ENCODE results near the gene FAF2. TPM values are rescaled to one million over a fixed set of nuclear protein-coding genes. Genes with fewer than 3 reads are reported as not detected.

Gene FAF2
- total RNA-seq, 1 experiment from 2014 or later = 44.4 TPM

DNA sequence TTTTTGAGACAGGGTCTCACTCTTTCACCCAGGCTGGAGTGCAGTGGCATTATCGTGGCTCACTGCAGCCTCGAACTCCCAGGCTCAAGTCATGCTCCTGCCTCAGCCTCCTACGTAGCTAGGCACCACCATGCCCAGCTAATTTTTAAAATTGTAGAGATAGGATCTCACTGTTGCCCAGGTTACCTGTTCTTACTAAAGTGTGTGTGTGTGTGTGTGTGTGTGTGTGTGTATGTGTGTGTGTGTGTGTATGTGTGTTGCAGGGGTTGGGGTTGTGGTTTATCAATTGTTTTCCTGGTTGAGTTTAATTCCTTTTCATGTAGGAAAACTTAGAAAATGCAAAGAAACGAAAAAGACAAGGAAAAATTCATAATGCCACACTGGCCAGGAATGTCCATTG is 67.2 kb downstream of the FAF2 start:
- no peak overlapping the region for H3K4ac ChIP-seq (ENCODE audit: low read depth, low read length)
- H3K18ac ChIP-seq (ENCODE audit: insufficient read length, low read depth, low read length) = no peak overlapping the region
- no peak overlapping the region for H2BK20ac ChIP-seq (ENCODE audit: low read depth, low read length, poor library complexity, severe bottlenecking)
- no peaks in the 10 kb centered on the region for H3K23me2 ChIP-seq (ENCODE audit: insufficient read length, low read depth, low read length, poor library complexity, severe bottlenecking)
- WGBS (ENCODE audit: extremely low coverage, insufficient read length, low lambda C conversion rate) = no CpG with 5 or more reads among the region's 4 CpGs
- H2BK12ac ChIP-seq (ENCODE audit: insufficient read length, low read depth, low read length) = no peak overlapping the region
- H3K27me3 Mint-ChIP-seq (ENCODE audit: low read depth) = peaks cover 2% of the 10 kb centered on the region
- H3K14ac ChIP-seq (ENCODE audit: insufficient read depth, low read length) = no peak overlapping the region
- H3K23ac ChIP-seq (ENCODE audit: insufficient read length, low read depth, low read length) = no peak overlapping the region
- H2BK15ac ChIP-seq (ENCODE audit: low read depth, low read length) = no peak overlapping the region
- no peaks in the 10 kb centered on the region for H3K9me3 ChIP-seq (ENCODE audit: control insufficient read depth, low read depth, low read length)
- H4K20me1 ChIP-seq (ENCODE audit: control insufficient read depth, insufficient read depth, insufficient read length) = no peaks in the 10 kb centered on the region
- H3K56ac ChIP-seq (ENCODE audit: insufficient read length, low read depth, low read length) = no peak overlapping the region
- H3K27ac ChIP-seq (ENCODE audit: insufficient read length, low read depth, low read length) = no peak overlapping the region
- peaks cover 8% of the 10 kb centered on the region in 2 experiments for H3K4me1 Mint-ChIP-seq
- TF ChIP-seq CTCF (conservative IDR thresholded peaks at IDR 0.05) = no peak
- no peak overlapping the region for H4K91ac ChIP-seq (ENCODE audit: insufficient read length, low read depth, low read length)
- no peak overlapping the region for H4K8ac ChIP-seq (replicated peaks; ENCODE audit: insufficient read length, low read depth, low read length)
- no peak overlapping the region for H2BK120ac ChIP-seq (ENCODE audit: low read depth, low read length, poor library complexity, severe bottlenecking)
- H3K27me3 ChIP-seq (ENCODE audit: insufficient read depth, low read length) = 0 out of 2 replicates have a peak, but pooled peaks cover 2% of the 10 kb centered on the region
- H3K9ac ChIP-seq (ENCODE audit: extremely low read depth, insufficient read length, low read length) = no peak overlapping the region
- no peak overlapping the region for H3K4me2 ChIP-seq (ENCODE audit: insufficient read depth, insufficient read length, low read length)
- H2AK5ac ChIP-seq (ENCODE audit: insufficient read length, low read length) = no peak overlapping the region
- H3K36me3 Mint-ChIP-seq (ENCODE audit: insufficient read depth in 1 of 3, low read depth in 3 of 3) = no peaks in the 10 kb centered on the region
- no peak overlapping the region for H3K4me3 Mint-ChIP-seq
- H3K79me2 ChIP-seq (ENCODE audit: insufficient read depth, low read length) = no peaks in the 10 kb centered on the region
- H3K27ac Mint-ChIP-seq = no peak overlapping the region
- H3K79me1 ChIP-seq (ENCODE audit: insufficient read depth, low read depth, low read length, poor library complexity, severe bottlenecking) = no peaks in the 10 kb centered on the region
- H4K5ac ChIP-seq (ENCODE audit: insufficient read length, low read depth, low read length) = no peak overlapping the region
- no peaks in the 10 kb centered on the region for H3K4me1 ChIP-seq (ENCODE audit: insufficient read depth, low read length)
- no peak overlapping the region for H2BK5ac ChIP-seq (ENCODE audit: insufficient read length, low read length)
- no peak for DNase-seq
- no peak overlapping the region for H3T11ph ChIP-seq (ENCODE audit: low read length)
- no peak overlapping the region for H2AFZ ChIP-seq (ENCODE audit: low read length)
- H3K9me3 Mint-ChIP-seq = no peaks in the 10 kb centered on the region

Data from H9 (cell line).